Measurements from ENCODE around the gene PAWR. TPM values are rescaled to one million over a fixed set of nuclear protein-coding genes. Genes with fewer than 3 reads are reported as not detected.
"Not testable (repeated sequence)": the region's sequence is repeated elsewhere in the genome, so short reads cannot be mapped to it uniquely, and the experiment has no call there.

PAWR gene
- total RNA-seq, 1 donor from 2014 or later, result 72.8 TPM

- Mint-ChIP-seq H3K4me1 (ENCODE audit: unreplicated experiment) (peaks cover 8% of the 10 kb centered on the region), H3K27me3 (no peaks in the 10 kb centered on the region), H3K9me3 (no peaks in the 10 kb centered on the region), H3K27ac (no peak overlapping the region), H3K36me3 (no peaks in the 10 kb centered on the region), H3K4me3 (no peak overlapping the region)
- DNase-seq (ENCODE audit: extremely low spot score, unreplicated experiment), result no peak
- no peak for TF ChIP-seq CTCF (conservative IDR thresholded peaks at IDR 0.05)
These were observed 55.1 kb downstream of the PAWR start for GRCh38 chr12:79635676-79636075.

DNA sequence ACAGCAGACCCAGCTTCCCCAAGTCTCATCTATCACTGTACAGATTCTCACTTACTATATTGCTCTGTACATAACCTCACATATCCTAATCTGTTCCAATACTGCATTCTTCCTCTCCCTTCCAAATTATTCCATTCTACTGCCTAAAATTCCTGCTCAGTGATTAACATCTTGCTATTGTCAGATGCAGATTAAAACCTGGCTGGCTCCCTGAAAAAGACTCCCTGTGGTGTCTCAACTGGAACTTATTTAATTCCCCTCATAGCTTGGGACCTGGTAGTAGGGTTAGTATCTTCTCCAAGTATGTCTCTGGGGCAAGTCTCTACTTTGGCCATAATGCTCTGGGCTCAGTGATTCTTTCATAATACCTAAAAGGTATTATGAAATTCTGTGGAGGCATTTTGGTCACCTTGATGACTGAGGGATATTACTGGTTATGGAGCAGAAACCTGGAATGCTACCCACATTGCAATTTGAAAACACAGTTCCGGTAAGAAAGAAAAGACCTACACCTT, 55.8 kb downstream of the PAWR start:
- no peak for TF ChIP-seq CTCF (conservative IDR thresholded peaks at IDR 0.05)
- no peak for DNase-seq (ENCODE audit: extremely low spot score, unreplicated experiment)
- peaks cover 8% of the 10 kb centered on the region for H3K4me1 Mint-ChIP-seq (ENCODE audit: unreplicated experiment)
- no peak overlapping the region for H3K4me3 Mint-ChIP-seq
- H3K27ac Mint-ChIP-seq, result no peak overlapping the region
- no peaks in the 10 kb centered on the region for H3K27me3 Mint-ChIP-seq
- H3K9me3 Mint-ChIP-seq, result no peaks in the 10 kb centered on the region
- no peaks in the 10 kb centered on the region for H3K36me3 Mint-ChIP-seq

- no peak for TF ChIP-seq CTCF (conservative IDR thresholded peaks at IDR 0.05)
- no peak for DNase-seq (ENCODE audit: extremely low spot score, unreplicated experiment)
- Mint-ChIP-seq H3K4me1 (ENCODE audit: unreplicated experiment) (no peaks in the 10 kb centered on the region), H3K9me3 (no peaks in the 10 kb centered on the region), H3K4me3 (no peak overlapping the region), H3K36me3 (no peaks in the 10 kb centered on the region), H3K27me3 (no peaks in the 10 kb centered on the region), H3K27ac (no peak overlapping the region)
These were observed 61.2 kb downstream of the PAWR start for GRCh38 chr12:79629561-79629960.

DNA sequence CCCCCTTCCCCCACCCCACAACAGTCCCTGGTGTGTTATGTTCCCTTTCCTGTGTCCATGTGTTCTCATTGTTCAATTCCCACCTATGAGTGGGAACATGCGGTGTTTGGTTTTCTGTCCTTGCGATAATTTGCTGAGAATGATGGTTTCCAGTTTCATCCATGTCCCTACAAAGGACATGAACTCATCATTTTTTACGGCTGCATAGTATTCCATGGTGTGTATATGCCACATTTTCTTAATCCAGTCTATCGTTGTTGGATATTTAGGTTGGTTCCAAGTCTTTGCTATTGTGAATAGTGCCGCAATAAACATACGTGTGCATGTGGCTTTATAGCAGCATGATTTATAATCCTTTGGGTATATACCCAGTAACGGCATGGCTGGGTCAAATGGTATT, 64.0 kb downstream of the PAWR start:
- H3K27me3 Mint-ChIP-seq; H3K27ac Mint-ChIP-seq; DNase-seq (ENCODE audit: extremely low spot score, unreplicated experiment); H3K4me1 Mint-ChIP-seq (ENCODE audit: unreplicated experiment); H3K9me3 Mint-ChIP-seq; H3K4me3 Mint-ChIP-seq; H3K36me3 Mint-ChIP-seq: not testable (repeated sequence)

DNA sequence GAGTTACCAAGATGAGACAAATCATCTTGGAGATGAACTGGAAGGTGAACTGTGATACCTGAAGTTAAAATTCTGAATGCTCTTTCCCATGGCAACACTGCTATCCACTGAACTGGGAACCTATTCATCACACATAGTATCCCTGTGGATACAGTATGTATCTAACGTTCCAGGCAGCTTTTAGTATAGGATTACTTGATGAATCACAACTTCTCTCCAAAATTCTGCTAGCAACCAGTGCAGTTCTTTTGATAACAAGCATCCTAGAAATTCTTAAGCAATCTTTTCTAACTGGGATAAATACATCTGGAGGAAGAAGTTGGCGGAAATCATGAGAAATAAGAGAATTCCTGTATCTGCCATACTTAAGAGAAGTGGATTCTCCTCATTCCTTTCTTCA, 66.4 kb downstream of the PAWR start:
- H3K27ac Mint-ChIP-seq, result no peak overlapping the region
- no peaks in the 10 kb centered on the region for H3K9me3 Mint-ChIP-seq
- no peak for DNase-seq (ENCODE audit: extremely low spot score, unreplicated experiment)
- H3K27me3 Mint-ChIP-seq, result no peaks in the 10 kb centered on the region
- peaks cover 10% of the 10 kb centered on the region for H3K36me3 Mint-ChIP-seq
- H3K4me1 Mint-ChIP-seq (ENCODE audit: unreplicated experiment), result no peaks in the 10 kb centered on the region
- no peak overlapping the region for H3K4me3 Mint-ChIP-seq
- TF ChIP-seq CTCF (conservative IDR thresholded peaks at IDR 0.05), result no peak

- no peaks in the 10 kb centered on the region for H3K4me1 Mint-ChIP-seq (ENCODE audit: unreplicated experiment)
- H3K36me3 Mint-ChIP-seq, result peaks cover 14% of the 10 kb centered on the region
- no peaks in the 10 kb centered on the region for H3K27me3 Mint-ChIP-seq
- no peak overlapping the region for H3K27ac Mint-ChIP-seq
- TF ChIP-seq CTCF (conservative IDR thresholded peaks at IDR 0.05), result no peak
- H3K9me3 Mint-ChIP-seq, result no peaks in the 10 kb centered on the region
- H3K4me3 Mint-ChIP-seq, result no peak overlapping the region
- no peak for DNase-seq (ENCODE audit: extremely low spot score, unreplicated experiment)
These were observed 70.7 kb downstream of the PAWR start for GRCh38 chr12:79619872-79620562.

Data from type B pancreatic cell (in vitro differentiated cells).